ENCODE measurements around the gene TMSB10. TPM values are rescaled to one million over a fixed set of nuclear protein-coding genes. Genes with fewer than 3 reads are reported as not detected.

Gene TMSB10
- polyA plus RNA-seq, 3 donors, result 5,130 to 7,914 (median 6,847) TPM

GRCh38 chr2:84906900-84907714, 1.7 kb downstream of the TMSB10 start:
- H3K4me3 Mint-ChIP-seq, result peak overlapping the region; percentile 94 to 96
- no peaks in the 10 kb centered on the region for H3K27me3 Mint-ChIP-seq (ENCODE audit: low read depth in 3 of 3)
- Histone ChIP-seq H3K9me3 (replicated peaks in 1 of 2; ENCODE audit: control insufficient read depth in 1 of 2, insufficient read depth in 1 of 2, low read length in 2 of 2) (no peaks in the 10 kb centered on the region), H3K27me3 (ENCODE audit: control insufficient read depth in 2 of 2, insufficient read depth in 2 of 2, low read length in 2 of 2) (no peaks in the 10 kb centered on the region), H3K4me1 (ENCODE audit: control insufficient read depth in 1 of 2, insufficient read depth in 2 of 2, low read length in 2 of 2) (peaks cover 36 to 45% of the 10 kb centered on the region in 2 donors), H2AFZ (ENCODE audit: insufficient read depth, low read depth, low read length, poor library complexity, severe bottlenecking) (peak overlapping the region; percentile 29), H4K20me1 (ENCODE audit: insufficient read depth, low read length) (peaks cover 21% of the 10 kb centered on the region), H3K4me3 (replicated peaks in 1 of 3; ENCODE audit: low read depth in 2 of 3, low read length in 3 of 3) (peak overlapping the region; percentile 82 to 99 (median 88)), H3K27ac (ENCODE audit: low read depth in 1 of 2, low read length in 2 of 2) (peak overlapping the region; percentile 79 to 85), H3K36me3 (replicated peaks in 1 of 2; ENCODE audit: control insufficient read depth in 1 of 2, insufficient read depth in 2 of 2, low read length in 2 of 2) (no peaks in the 10 kb centered on the region), H3K9ac (ENCODE audit: insufficient read depth, low read length, poor library complexity, severe bottlenecking) (peak overlapping the region; percentile 83), H3K79me2 (ENCODE audit: insufficient read depth, low read length) (peaks cover 30% of the 10 kb centered on the region), H3K4me2 (replicated peaks; ENCODE audit: extremely low read depth, low read length, poor library complexity, severe bottlenecking) (peak overlapping the region; percentile 91)
- peaks cover 10 to 20% of the 10 kb centered on the region in 2 donors for H3K36me3 Mint-ChIP-seq
- WGBS (ENCODE audit: insufficient coverage), result 0% methylated on average over 10 of the region's 15 CpGs
- no peak for TF ChIP-seq CTCF (IDR thresholded peaks at IDR 0.05)
- peaks cover 50% of the 10 kb centered on the region for H3K4me1 Mint-ChIP-seq
- H3K9me3 Mint-ChIP-seq, result peaks cover 0 to 12% (median 3%) of the 10 kb centered on the region in 7 donors
- H3K27ac Mint-ChIP-seq, result peak overlapping the region; percentile 88 to 96 (median 93)
- peak; percentile 58 to 72 (median 64) for DNase-seq
- intact Hi-C loops (cut with micrococcal nuclease), result no loop called here

DNA sequence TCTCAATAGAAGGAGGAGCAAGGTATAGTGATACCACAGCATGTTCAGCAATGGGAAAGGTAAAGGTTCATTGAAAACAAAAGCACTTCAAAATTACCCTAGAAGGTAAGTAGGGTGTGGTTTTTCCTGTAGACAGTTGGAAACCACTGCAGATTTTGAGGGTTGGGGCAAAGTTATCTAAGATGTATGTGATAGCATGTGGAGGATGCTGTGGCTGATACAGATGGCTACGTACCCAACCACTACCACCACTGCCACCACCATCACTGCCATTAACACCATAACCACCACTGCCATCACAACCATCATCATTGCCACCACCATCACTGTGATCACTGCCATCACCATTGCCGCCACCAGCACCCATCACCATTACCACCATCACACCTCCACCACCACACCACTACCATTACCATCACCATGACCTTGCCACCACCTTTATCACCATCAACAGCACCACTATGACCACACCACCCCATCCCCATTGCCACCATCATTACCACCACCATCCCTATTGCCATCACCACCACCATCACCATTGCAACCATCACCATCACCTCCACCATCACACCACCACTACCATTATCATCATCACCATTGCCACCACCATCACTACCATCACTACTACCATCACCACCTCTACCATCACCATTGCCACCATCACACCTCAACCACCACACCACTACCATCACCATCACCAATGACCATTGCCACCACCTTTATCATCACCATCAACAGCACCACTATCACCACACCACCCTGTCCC, 3.7 kb downstream of the TMSB10 start:
- H3K4me1 Mint-ChIP-seq, result peaks cover 43% of the 10 kb centered on the region
- peaks cover 32 to 38% of the 10 kb centered on the region in 2 donors for H3K4me1 ChIP-seq (ENCODE audit: control insufficient read depth in 1 of 2, insufficient read depth in 2 of 2, low read length in 2 of 2)
- H3K27me3 ChIP-seq (ENCODE audit: control insufficient read depth in 2 of 2, insufficient read depth in 2 of 2, low read length in 2 of 2), result no peaks in the 10 kb centered on the region
- H3K79me2 ChIP-seq (ENCODE audit: insufficient read depth, low read length), result peaks cover 29% of the 10 kb centered on the region
- no peak for DNase-seq
- H3K36me3 Mint-ChIP-seq, result peaks cover 10 to 20% of the 10 kb centered on the region in 2 donors
- 100% methylated on average over 1 of the region's 2 CpGs for WGBS (ENCODE audit: insufficient coverage)
- H2AFZ ChIP-seq (ENCODE audit: insufficient read depth, low read depth, low read length, poor library complexity, severe bottlenecking), result no peak overlapping the region
- peak overlapping the region in 1 of 3 experiments; percentile 99 for H3K4me3 ChIP-seq (replicated peaks in 1 of 3; ENCODE audit: low read depth in 2 of 3, low read length in 3 of 3)
- no peaks in the 10 kb centered on the region for H3K36me3 ChIP-seq (replicated peaks in 1 of 2; ENCODE audit: control insufficient read depth in 1 of 2, insufficient read depth in 2 of 2, low read length in 2 of 2)
- H3K4me2 ChIP-seq (replicated peaks; ENCODE audit: extremely low read depth, low read length, poor library complexity, severe bottlenecking), result peak overlapping the region; percentile 91
- intact Hi-C loops (cut with micrococcal nuclease), result no loop called here
- no peaks in the 10 kb centered on the region for H3K9me3 ChIP-seq (replicated peaks in 1 of 2; ENCODE audit: control insufficient read depth in 1 of 2, insufficient read depth in 1 of 2, low read length in 2 of 2)
- H3K27ac ChIP-seq (ENCODE audit: low read depth in 1 of 2, low read length in 2 of 2), result peak overlapping the region in 1 of 2 donors; percentile 54
- H4K20me1 ChIP-seq (ENCODE audit: insufficient read depth, low read length), result peaks cover 21% of the 10 kb centered on the region
- H3K4me3 Mint-ChIP-seq, result no peak overlapping the region
- peaks cover 0 to 12% (median 3%) of the 10 kb centered on the region in 7 donors for H3K9me3 Mint-ChIP-seq
- TF ChIP-seq CTCF (IDR thresholded peaks at IDR 0.05), result no peak
- H3K27ac Mint-ChIP-seq, result peak overlapping the region; percentile 42 to 96 (median 90)
- H3K27me3 Mint-ChIP-seq (ENCODE audit: low read depth in 3 of 3), result no peaks in the 10 kb centered on the region
- H3K9ac ChIP-seq (ENCODE audit: insufficient read depth, low read length, poor library complexity, severe bottlenecking), result no peak overlapping the region

All from CD14-positive monocyte (primary cell).